Ecto neural progenitor cell (in vitro differentiated cells): ENCODE results near the gene ZFP2.
"Not testable (repeated sequence)": the region's sequence is repeated elsewhere in the genome, so short reads cannot be mapped to it uniquely, and the experiment has no call there.

ENCODE experiments used
- DNase-seq: peaks from one replicate; pipeline ENCODE4 v3.0.0-alpha.2; 2018; ENCODE audit warnings: low spot score

ZFP2 gene

DNA sequence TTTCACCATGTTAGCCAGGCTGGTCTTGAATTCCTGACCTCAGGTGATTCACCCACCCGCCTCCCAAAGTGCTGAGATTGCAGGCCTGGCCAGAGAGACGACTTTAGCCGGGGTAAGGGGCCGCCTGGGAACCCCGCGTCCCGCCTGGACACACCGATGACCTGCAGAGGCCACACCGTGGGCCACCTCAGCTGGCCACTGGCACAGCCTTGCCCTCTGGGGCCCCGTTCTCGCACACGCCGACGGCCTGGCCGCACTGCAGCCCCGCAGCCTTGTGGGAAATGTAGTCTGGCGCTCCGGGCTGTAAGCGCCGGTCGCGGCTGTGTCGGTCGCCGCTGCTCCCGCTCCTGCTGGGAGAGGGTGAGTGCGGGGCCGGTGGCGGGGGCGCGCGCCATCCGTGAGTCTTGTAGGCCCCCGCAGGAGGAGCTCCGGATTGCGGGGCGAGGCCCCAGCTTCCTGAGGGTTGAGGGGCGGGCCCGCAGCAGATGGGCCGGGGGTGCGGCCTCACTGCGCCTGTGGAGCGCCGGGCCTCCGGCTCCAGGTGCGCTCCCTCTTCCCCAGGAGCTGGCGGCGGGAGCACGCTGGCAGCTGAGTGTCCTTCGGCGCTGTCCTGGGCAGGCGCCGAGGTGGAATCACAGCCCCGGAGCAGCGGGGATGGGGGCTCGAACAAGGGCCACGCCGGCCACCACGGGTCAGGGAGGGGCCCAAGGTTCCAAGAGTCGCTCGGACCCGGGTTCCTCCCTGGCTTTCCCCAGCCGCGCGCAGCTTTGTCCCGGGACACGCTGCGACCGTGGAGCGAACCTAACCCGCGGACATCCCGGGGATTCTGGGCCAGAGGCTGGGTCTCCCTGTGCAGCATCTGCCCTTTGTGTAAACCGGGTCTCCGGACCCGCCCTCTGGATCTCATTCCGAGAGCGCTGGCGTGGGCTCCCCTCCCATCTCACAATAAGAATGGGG lies at the start of gene ZFP2:
ZFP2 (plus strand) TSS at position 299 of the 957 bp plus-strand sequence. CDS start 35,401 bp downstream, outside the sequence.
- DNase-seq = peak; percentile 83

DNA sequence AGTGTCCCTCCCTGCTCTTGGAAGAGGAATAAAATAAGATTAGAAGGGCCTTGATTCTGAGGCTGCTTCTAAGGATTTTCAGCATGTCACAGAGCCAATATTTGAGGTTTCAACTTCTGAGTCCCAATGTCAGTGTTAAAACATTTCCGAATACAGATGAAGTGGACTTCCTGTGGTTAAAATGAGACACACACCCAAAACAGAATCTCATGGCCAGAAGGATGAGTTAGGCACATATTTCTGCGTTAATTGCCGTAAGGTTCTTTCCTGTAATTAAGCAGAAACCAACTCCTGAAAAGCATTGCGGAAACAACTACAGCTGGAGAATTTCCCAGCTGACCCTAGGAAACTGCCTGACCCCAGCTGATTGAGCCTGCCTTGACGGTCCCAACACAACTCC lies 46.4 kb upstream of the ZFP2 start:
- DNase-seq = no peak

DNA sequence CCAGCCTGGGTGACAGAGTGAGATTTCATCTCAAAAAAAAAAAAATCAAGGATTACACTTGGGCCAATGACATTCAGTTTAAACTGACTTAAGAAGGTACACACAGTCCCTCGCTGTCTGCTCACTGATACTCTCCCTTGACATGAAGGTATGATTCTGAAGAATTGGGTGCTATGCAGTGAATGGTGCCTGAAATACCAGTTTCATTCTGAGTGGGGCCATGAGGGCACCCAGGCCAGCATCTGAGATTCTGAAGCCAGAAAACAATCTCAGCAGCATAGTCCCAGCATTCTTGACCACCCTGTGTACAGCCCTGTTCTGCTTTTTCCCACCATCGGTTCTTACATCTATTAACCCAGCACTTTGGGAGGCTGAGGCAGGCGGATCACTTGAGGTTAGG lies 43.8 kb upstream of the ZFP2 start:
- no peak for DNase-seq

- DNase-seq = no peak
Observed at GRCh38 chr5:178854284-178854683, 41.4 kb upstream of the ZFP2 start.

GRCh38 chr5:178859625-178860521 lies 35.8 kb upstream of the ZFP2 start, which contains the start of gene ZNF354B:
Gene ZNF354B (plus strand): TSS chr5:178859953. CDS start chr5:178861048, 1,095 bp downstream.
- peak; percentile 92 for DNase-seq

DNA sequence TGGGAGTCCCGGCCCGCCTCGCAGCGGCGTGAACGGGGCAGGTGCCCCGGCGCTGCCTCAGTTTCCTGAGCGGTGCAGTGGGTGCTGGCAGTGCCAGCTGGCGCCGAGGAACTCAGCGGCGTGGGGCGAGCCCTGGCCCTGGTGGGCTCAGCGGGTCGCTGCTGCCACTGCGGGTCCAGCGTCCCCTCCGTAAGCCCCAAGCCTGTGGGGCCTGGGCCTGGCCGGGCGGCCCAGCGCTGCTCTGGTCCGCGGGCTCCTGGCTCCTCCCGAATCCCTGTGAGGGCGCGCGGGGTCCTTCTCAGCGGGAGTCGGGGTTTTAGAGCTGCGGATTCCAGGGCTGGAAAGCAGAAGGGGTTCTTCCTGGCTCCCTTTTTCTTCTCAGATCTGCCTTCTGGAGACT lies 35.1 kb upstream of the ZFP2 start:
- not testable (repeated sequence) for DNase-seq

GRCh38 chr5:178861627-178862026 lies 34.1 kb upstream of the ZFP2 start:
- DNase-seq = no peak

DNA sequence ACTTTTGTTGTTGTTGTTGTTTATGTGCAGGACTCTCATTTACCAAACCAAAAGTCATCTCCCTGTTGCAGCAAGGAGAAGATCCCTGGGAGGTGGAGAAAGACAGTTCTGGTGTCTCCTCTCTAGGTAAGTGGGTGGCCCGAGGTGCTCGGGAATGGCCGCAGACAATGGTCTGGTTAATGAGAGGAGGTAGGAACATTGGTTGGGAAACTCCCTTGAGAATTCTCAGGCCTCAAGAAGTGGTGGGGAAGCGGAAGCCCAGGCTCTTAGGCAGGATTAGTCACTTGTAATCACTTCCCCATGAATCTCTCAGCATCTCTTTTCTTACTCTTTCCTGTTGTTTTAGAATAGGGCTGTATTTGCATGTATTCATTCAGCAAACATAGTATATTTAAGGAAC lies 28.8 kb upstream of the ZFP2 start:
- DNase-seq = no peak

DNA sequence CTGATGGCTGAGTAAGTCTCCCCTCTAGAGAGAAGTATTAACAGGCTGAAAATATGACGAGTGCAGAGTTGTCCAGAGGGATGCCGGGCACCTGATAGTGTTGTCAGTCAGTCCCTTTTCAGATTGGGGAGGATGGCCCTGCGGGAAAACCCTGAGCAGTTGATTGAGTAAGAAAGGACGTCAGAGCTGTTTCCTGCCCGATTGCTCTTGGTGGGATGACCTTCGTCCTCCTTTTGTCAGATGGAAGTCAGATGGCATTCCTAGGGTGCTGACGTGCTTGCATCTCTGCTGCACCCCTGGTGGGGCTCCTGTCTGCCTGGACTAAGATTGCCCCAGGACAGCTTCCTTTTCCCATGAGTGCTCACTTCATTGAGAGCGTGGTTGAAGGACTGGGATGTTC lies 26.1 kb upstream of the ZFP2 start:
- no peak for DNase-seq

DNA sequence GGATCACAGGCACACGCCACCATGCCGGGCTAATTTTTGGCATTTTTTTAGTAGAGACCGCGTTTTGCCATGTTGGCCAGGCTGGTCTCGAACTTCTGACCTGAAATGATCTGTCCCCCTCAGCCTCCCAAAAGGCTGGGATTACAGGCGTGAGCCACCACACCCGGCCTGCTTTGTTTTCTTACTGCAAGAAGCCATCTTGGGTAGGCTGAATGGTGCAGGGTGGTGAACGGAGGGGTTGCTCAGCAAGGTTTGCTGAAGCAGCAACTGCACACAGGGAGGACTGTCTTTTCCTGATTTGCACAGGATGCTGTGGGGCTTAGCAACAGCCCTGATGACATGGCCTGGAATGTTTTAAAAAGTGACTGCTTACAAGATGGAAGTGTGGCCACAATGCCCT lies 25.3 kb upstream of the ZFP2 start:
- no peak for DNase-seq

- no peak for DNase-seq
Observed at GRCh38 chr5:178872302-178872701, 23.4 kb upstream of the ZFP2 start.

DNA sequence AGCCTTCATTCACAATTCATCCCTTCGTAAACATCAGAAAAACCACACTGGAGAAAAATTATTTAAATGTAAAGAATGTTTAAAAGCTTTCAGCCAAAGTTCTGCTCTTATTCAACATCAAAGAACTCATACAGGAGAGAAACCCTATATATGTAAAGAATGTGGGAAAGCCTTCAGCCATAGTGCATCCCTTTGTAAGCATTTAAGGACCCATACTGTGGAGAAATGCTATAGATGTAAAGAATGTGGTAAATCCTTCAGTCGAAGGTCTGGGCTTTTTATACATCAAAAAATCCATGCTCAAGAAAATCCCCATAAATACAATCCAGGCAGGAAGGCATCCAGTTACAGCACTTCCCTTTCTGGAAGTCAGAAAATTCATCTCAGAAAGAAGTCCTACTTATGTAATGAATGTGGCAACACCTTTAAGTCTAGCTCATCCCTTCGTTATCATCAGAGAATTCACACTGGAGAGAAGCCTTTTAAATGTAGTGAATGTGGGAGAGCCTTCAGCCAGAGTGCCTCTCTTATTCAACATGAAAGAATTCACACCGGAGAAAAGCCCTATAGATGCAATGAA lies 12.5 kb upstream of the ZFP2 start:
- not testable (repeated sequence) for DNase-seq

DNA sequence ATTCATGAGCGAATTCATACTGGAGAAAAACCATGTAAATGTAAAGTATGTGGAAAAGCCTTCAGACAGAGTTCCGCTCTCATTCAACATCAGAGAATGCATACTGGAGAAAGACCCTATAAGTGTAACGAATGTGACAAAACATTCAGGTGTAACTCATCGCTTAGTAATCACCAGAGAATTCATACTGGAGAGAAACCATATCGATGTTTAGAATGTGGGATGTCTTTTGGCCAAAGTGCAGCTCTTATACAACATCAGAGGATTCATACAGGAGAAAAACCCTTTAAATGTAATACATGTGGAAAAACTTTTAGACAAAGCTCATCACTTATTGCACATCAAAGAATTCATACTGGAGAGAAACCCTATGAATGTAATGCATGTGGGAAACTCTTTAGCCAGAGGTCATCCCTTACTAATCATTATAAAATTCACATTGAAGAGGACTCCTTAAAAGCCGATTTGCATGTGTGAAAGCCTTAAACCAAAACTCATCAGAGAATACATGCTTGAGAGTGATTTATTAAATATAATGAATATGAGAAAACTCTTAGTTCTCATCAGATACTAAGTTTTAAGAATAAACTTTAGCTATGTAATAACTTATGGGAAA lies 11.8 kb upstream of the ZFP2 start:
- DNase-seq = no peak

DNA sequence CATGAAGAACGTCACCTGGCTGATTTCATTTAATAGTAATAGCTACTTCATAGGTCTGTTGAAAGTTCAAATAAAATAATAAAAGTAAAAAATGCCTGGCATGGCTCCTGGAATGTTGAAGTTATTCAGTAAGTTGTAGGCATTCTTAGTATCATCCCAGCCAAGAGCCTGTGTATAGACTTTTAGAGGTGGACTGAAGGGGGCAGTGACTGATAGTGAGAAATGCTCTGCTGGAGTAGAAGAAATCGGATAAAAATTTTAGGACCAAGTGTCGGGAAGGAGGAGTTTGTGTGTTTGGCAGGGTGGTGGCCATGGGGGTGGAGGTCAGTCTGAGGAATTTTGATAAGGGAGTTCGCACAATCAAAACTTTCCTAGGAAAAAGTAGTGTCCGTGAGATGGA lies 3.6 kb downstream of the ZFP2 start:
- DNase-seq = no peak

GRCh38 chr5:178902849-178903248 lies 7.1 kb downstream of the ZFP2 start:
- DNase-seq = no peak

DNA sequence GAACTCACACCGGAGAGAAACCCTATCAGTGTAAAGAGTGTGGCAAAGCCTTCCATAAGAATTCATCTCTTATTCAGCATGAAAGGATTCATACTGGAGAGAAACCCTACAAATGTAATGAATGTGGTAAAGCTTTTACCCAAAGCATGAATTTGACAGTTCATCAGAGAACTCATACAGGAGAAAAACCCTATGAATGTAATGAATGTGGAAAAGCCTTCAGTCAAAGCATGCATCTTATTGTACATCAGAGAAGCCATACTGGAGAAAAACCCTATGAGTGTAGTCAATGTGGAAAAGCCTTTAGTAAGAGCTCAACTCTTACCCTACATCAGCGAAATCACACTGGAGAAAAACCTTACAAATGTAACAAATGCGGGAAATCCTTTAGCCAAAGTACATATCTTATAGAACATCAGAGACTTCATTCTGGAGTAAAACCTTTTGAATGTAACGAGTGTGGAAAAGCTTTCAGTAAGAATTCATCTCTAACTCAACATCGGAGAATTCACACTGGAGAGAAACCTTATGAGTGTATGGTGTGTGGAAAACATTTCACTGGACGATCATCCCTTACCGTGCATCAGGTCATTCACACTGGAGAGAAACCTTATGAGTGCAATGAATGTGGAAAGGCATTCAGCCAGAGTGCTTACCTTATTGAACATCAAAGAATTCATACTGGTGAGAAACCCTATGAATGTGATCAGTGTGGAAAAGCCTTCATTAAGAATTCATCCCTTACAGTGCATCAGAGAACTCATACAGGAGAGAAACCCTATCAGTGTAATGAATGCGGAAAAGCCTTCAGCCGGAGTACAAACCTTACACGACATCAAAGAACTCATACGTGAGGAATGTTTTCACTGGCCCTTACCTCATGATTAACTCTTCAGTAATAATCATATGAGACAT lies 36.4 kb downstream of the ZFP2 start:
- DNase-seq = no peak

DNA sequence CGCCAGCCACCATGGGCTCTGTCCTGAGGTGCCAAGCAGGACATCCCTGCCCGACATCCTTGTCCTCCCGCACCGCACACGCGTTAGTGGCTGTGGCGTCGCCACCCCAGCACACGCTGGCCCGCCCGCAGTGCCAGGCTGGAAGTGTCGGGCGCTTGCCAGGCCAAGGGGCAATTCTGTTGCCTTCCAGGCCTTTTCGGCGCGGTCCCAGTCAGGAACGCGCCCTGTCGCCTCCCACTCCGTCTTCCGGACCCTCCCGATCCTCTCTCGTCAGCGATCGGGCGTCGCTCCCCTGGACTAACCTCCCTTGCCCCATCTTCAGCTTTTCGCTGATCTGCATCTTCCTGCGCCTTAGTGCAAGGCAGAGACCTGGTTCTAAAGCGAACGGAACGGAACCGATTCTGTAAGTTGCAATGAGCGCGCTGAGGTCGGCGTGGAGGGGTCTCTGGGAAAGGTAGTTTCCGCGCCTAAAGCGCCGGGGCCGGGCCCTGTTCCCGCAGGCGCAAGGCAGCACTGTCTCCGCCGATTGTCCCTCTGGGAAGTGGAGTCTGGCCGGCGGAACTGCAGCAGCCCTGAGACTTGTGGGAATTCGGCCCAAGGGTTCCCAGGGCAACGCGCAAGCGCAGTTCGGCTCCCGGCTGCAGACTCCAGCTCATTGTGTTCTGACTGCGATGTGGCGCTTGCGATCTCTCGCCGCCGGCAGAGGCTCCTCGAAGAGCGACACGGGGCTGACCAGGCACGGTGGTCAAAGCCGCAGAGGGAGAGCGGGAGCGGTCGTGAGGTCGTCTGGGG lies 45.1 kb downstream of the ZFP2 start, which contains the start of gene ZNF454:
ZNF454 (plus strand) TSS at position 630 of the 792 bp plus-strand sequence. CDS start 1,594 bp downstream, outside the sequence.
- DNase-seq = no peak

DNA sequence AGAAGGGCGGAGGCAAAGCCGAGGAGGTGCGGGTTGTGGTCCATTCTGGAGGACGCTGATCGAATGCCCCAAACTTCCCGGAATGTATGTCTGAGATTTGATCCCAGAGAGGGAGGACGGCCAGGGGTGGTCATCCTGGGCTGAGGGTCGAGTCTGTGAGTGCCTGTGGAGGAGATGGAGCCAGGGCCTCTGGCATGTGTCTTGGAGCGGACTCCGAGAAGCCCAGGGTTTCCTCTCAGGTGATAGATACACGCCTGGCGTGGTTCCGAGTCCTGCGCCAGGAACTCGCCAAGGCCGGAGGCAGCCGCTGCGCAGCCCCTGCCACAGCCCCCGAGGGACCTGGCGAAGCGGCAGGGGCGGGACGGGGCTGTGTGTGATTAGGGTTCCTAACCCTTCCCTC lies 45.6 kb downstream of the ZFP2 start:
- DNase-seq = no peak

DNA sequence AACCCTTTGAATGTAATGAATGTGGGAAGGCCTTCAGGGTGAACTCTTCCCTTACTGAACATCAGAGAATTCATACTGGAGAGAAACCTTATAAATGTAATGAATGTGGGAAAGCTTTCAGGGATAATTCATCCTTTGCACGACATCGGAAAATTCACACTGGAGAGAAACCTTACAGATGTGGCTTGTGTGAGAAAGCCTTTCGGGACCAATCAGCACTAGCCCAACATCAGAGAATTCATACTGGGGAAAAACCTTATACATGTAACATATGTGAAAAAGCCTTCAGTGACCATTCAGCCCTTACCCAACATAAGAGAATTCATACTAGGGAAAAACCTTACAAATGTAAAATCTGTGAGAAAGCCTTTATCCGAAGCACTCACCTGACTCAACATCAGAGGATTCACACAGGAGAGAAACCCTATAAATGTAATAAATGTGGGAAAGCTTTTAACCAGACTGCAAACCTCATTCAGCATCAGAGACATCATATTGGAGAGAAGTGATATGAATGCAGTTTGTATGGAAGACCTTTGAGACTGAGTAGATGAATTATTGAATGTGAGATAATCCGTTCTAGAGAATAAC lies 69.8 kb downstream of the ZFP2 start:
- DNase-seq = no peak
